Amniotic epithelial cell (primary cell): Measurements from ENCODE around the gene C1orf159.

ENCODE experiments used
- DNase-seq: peaks from one replicate; pipeline ENCODE4 v3.0.0-alpha.2; 2010; ENCODE audit warnings: low read depth

Gene C1orf159

DNA sequence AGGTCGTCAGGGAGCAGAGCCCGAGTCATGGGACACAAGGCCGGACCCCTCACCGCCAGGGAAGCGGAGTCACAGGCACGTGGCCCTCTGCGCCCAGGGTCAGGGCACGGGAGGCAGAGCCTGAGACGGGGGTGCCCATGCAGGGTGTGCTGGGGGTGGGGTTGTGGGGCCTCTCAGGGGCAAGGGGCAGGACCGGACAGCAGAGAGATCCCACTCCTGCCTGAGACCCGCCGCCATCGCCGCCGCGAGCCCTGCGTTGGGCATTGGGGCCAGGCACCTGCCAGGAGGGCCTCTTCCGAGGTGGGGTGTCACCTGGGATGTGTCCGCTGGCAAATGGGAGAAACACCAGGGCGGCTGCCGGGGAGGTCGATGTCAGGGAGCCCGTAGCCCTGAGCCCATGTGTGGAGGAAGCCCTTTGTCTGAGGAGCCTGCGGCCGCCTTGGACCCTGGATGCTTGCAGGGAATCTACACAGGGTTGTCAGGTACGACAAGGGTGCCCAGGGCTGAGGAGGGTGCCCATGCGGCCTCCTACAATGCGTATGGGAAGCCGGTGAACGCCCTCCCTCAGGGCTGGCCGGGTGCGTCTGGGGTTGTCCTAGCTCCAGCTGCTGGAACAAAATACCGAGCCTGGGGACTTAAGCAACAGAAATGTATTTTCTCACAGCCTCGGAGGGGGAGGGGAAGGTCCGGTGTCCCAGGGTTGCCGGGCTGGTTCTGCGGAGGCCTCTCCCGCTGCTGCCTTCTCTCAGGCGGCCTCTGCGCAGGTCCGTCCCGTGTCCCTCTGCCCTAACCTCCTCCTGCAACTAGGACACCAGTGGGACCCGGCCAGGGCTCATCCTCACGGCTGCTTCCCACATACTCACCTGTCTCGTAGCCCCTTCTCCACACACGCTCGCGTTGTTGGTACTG, 16.4 kb upstream of the C1orf159 start:
- DNase-seq: no peak

- DNase-seq: no peak
Observed at GRCh38 chr1:1130206-1131120, 14.6 kb upstream of the C1orf159 start.

DNA sequence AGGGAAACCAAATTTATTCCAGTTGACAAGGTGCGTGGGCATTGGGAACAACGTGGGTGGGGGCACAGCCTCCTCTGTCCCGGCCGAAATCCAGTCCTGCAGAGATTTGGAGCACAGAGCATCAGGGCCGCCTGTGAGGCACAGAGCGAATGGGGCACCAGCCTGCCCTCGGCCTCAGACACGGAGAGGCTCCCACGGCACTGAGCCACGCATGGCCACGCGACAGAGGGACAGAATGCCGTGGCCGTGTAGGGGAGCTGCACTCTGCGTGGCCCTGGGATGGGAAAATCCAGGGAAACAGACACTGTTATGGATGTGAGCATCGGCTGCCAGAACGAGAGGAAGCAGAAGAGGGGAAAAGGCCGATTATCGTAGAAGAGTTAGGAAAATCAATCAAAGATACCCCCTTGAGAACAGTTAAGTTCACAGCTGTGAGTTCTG, 13.5 kb upstream of the C1orf159 start:
- no peak for DNase-seq

DNA sequence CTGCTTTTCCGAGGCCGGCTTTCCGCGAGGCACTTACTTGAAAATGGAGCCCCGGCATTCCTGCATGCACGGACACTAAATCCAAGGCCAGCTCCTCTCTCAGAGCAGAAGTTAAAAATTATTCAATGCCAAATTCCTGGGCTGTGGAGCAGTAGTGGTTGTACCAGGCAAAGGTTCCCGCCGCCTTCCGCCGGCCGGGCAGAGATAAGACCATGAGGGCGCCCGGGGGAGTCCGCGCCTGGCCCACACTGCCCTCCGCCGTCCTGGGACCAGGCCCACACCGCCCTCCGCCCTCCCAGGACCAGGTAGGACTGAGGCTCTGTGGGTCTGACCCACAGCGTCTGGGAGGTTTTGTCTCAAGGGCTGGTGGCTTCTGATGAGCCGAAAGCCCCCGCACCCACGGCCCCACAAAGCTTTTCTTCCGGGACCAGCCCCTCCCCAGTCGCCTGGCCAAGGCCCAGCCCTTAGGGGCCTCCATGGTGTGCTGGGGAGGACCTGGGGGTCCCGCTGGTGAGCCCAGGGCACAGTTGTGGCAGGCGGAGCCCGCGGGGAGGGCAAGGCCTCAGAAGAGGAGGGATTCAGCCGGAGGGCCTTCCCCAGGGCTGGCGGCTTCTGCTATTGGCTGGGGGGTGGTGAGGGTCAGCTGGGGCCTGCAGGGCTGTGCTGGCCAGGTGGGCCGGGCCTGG, 12.7 kb upstream of the C1orf159 start:
- peak; percentile 79 for DNase-seq

DNA sequence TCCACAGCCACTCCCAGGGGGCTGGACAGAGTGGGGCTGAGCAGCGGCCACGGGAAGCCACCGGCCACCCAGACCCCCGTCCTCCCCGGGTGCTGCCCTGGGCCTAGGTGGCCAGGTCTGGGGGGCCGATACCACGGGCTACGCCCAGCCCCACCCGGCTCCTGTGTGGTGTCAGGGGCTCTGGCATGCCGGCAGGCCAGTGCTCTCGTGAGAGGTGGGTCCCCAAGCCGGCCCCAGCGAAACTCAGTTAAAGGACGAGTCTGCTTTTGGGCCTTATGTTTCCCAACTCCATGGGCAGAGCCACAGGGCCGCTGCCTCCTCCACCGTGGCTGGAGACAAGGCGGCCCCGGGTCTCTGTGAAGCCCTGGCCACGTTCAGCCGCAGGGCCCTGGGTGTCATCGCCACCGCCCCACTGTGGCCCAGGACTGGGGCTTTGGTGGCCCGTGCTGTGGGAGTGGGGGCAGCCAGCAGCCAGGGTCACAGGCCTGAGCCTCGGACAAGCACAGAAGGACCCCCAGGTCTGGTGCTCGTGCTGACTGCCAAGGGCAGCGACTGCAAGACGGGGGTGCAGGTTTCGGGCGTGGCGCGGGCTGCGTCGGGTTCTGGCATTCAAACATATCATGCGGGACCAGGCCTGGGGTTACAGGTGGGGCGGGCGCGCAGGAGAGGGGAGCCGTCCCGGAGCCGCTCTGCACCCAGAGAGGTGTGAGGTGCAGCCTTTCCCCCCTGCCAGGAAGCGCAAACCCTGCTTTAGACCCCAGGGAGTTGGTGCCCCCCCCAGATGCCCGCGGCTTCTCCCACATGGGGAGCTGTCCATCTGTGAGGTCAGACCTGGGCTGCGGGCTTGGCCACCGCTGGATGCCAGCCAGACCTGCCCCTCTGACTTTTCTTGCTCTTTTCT, 11.9 kb upstream of the C1orf159 start:
- no peak for DNase-seq

- no peak for DNase-seq
Observed at GRCh38 chr1:1125945-1126344, 10.1 kb upstream of the C1orf159 start.

- DNase-seq: no peak
Observed at GRCh38 chr1:1124786-1125642, 9.1 kb upstream of the C1orf159 start.

GRCh38 chr1:1124508-1124785, 8.6 kb upstream of the C1orf159 start:
- no peak for DNase-seq

DNA sequence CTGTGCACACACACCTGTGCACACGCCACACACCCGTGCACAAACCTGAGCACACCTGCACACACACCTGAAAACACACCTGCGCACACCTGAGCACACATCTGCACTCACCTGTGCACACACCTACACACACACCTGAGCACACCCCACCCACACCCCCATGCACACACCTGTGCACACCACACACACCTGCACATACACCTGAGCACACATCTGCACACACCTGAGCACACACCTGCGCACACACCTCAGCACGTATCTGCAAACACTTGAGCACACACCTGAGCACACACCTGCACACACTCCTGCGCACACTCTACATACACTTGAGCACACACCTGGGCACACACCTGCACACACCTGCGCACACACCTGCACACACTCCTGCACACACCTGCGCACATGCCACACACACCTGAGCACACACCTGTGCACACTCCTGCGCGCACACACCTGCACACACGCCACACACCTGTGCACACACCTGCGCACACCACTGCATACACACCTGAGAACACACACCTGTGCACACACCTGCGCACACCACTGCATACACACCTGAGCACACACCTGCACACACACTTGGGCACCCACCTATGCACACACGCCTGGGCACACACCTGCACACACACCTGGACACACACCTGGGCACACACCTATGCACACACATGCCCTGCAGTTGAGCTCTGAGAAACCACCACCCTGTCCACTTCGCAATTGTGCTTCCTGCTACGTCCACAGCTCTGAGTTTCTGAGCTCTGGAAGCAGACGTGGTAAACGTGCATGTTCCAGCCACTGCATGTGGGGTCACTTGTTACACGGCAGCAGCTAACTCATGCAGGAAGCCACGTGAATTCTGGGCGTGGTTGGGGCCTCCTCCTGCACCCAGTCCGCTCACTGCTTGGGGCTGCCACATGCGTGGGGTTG, 8.0 kb upstream of the C1orf159 start:
- no peak for DNase-seq

DNA sequence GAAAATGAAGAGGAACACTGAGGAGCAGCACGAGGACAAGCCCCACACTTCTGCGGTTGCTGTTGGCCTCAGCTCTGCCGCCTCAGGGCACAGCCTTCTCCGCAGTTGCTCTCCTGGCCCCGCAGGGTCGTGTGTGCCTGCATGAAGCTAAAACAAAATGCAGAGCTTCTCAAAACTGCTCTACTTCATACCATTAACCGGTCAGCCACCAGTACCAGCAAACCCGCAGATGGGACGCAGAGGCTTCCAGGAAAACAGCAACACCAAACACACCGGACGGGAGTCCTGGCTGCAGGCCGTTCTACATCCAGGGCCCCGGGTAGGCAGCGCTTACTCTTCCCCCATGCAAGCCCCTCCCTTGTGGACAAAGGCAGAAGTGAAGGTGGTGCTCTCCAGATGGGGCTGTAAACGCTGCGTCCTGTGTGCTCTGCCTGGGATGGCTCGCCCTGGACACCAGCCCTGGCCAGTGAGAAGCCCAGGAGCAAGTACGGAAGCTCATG, 7.1 kb upstream of the C1orf159 start:
- DNase-seq: no peak

DNA sequence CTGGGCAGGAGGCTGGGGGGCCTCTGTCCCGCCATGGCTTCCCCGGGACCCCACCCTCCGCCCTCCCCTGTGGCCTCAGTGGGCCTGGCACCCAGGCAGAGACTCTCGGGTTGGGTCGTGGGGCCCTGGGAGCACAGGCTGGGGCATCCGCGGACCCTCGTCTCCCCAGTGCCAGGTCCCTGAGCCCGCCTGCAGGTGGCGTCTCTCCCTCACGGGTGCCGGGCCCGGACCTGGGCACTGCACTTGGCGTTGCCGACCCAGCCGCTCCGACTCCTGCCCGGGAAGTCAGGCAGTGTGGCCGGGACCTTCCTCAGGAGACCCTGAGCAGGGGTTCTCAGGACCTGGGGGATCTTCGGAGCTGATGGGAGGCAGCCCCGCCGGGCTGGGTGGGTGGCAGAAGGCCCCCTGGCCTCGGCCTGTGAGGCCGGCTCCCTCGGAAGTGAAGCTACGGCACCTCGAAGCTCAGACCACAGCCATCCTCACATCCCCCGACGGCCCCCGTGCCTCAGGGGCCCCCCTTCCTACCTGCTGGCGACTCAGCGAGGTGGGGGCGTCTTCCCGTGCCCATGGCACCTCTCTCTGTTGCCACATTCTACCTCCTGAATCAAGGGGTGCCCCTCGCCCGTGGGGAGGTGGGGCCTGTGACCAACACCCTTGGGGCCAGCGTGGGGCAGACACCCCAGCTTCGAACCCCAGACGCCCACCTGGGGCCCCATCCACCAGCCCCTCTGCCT, 6.4 kb upstream of the C1orf159 start:
- DNase-seq: peak; percentile 41

DNA sequence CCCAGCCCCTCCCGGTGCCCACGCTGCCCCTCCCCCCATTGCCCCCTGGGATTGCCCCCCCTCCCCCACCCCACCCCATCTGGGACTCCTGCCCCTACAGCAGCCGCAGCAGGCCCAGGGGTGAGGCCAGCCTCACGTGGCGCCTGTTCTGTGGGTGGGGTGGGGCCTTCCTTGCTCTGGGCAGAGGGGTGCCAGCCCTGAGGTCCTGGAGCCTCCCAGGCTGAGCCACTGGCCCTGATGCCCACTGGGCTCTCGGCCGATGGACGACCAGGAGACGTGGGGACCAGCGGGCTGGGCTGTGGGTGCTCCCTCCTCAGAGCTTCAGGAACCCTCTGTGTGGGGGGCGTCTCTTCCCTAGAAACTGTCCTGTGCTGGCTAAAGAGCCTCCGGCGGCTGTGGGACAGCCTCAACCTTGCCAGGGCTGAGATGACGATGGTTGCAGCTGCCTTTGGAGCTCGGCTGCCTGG, 5.8 kb upstream of the C1orf159 start:
- DNase-seq: no peak

DNA sequence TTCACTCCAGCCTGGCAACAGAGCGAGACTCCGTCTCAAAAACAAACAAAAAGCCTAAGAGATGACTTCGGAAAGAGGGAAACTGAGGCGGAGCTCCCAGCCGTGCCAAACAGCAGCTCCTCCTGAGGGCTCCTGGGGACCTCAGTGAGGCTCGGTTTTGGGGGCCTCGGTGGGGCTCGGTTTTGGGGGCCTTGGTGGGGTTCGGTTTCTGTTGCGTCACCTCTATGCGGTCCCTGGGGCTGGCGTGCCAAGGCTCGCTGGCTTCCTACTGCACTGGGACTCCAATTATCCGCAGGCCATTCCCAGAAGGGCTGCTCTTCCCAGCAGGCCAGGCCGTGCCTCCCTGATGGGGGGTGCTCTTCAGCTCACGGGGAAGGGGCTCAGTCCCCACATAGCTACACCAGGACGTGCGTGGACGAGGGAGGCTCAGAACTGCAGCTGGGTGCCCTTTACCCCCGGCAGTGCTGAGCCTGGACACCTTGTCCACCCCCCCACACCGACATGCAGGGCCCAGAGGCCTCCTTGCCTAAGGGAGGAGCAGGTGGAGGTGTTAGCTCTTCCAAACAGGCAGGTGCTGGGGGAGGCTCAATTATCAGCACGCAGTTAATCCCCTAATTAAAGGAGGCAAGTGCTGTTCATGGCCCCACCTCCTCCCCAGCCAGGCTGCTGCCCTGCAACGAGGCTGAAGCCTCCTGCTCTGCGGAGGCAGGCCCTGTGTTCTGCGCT, 5.1 kb upstream of the C1orf159 start:
- DNase-seq: no peak

GRCh38 chr1:1120096-1120495, 4.2 kb upstream of the C1orf159 start:
- no peak for DNase-seq

- DNase-seq: no peak
Observed at GRCh38 chr1:1119272-1119890, 3.5 kb upstream of the C1orf159 start.

DNA sequence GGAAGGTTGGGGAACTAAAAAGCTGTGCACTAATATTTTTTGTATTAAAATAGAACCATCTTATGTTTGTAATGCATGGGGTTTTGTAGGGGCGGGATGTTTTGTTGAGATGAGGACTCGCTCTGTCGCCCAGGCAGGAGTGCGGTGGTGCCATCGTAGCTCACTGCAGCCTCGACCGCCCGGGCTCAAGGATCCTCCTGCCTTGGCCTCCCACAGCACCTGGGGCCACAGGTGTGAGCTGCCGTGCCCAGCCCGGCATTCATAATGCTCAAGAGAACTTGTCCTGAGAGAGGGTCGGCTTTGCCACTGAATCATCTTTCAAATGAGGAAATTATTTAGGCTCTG, 3.0 kb upstream of the C1orf159 start:
- no peak for DNase-seq
